Common myeloid progenitor, CD34-positive (primary cell): ENCODE data around the gene NCOA4.

Experiments used
- CTCF ChIA-PET: fragments of 350-600 bp; sonication (Branson Sonifier 250); formaldehyde crosslinking; loops from one replicate; lab custom pipeline; 2021; ENCODE audit warnings: antibody characterized with exemption; lab: Charles Lee
- POLR2A ChIA-PET: fragments of 350-600 bp; sonication (Branson Sonifier 250); formaldehyde crosslinking; loops from one replicate; lab custom pipeline; 2021; ENCODE audit warnings: antibody characterized with exemption; lab: Charles Lee
- DNase-seq, 3 donors: peaks; one replicate each; pipeline versions ENCODE4 v3.0.0 to v3.0.0-alpha.2; 2013
- H3K27ac ChIP-seq, 2 experiments: 1 replicate in 1 of 2; 2 replicates in 1 of 2; pipeline ENCODE4 v1.7.0; 2013; ENCODE audit warnings: inconsistent platforms in 2 of 2, low read length in 2 of 2, mild to moderate bottlenecking in 2 of 2, low read depth in 1 of 2, moderate library complexity in 1 of 2; ENCODE audit not compliant: severe bottlenecking in 2 of 2, insufficient read depth in 1 of 2, poor library complexity in 1 of 2
- H3K27me3 ChIP-seq, 5 experiments: replicated peaks in 2 of 5; 1 replicate in 3 of 5; 2 replicates in 2 of 5; pipeline versions ENCODE4 v1.6.1 to v1.7.0; 2013; ENCODE audit warnings: low read length in 4 of 5, mild to moderate bottlenecking in 2 of 5, moderate library complexity in 2 of 5, inconsistent platforms in 1 of 5; ENCODE audit not compliant: insufficient read depth in 5 of 5, control insufficient read depth in 4 of 5
- H3K36me3 ChIP-seq, 4 experiments: 1 replicate in 2 of 4; 2 replicates in 2 of 4; pipeline versions ENCODE4 v1.6.1 to v1.7.0; 2013; ENCODE audit warnings: low read length in 3 of 4, control low read depth in 1 of 4, mild to moderate bottlenecking in 1 of 4; ENCODE audit not compliant: control insufficient read depth in 4 of 4, insufficient read depth in 4 of 4
- H3K4me1 ChIP-seq, 4 experiments: 1 replicate in 3 of 4; 2 replicates in 1 of 4; pipeline versions ENCODE4 v1.6.1 to v1.7.1; 2013; ENCODE audit warnings: low read length in 3 of 4, mild to moderate bottlenecking in 3 of 4, control low read depth in 1 of 4, inconsistent platforms in 1 of 4, moderate library complexity in 1 of 4; ENCODE audit not compliant: control insufficient read depth in 4 of 4, insufficient read depth in 4 of 4; ENCODE audit errors: control extremely low read depth in 1 of 4
- H3K4me3 ChIP-seq, 7 experiments: 1 replicate in 4 of 7; 2 replicates in 3 of 7; pipeline versions ENCODE4 v1.5.1 to v1.7.0; 2013; ENCODE audit warnings: mild to moderate bottlenecking in 7 of 7, low read length in 6 of 7, moderate library complexity in 6 of 7, inconsistent platforms in 2 of 7, low read depth in 2 of 7, control low read depth in 1 of 7; ENCODE audit not compliant: insufficient read depth in 4 of 7, control insufficient read depth in 1 of 7; ENCODE audit errors: extremely low read depth in 1 of 7
- H3K9me3 ChIP-seq, 5 experiments: 1 replicate in 4 of 5; 2 replicates in 1 of 5; pipeline versions ENCODE4 v1.6.1 to v1.7.1; 2013; ENCODE audit warnings: low read length in 4 of 5, mild to moderate bottlenecking in 2 of 5, inconsistent platforms in 1 of 5, low read depth in 1 of 5, moderate library complexity in 1 of 5; ENCODE audit not compliant: control insufficient read depth in 4 of 5, insufficient read depth in 2 of 5; ENCODE audit errors: control extremely low read depth in 1 of 5
- WGBS: methylation state at CpG from one replicate; pipeline ENCODE4 v1.1.5; 2013; ENCODE audit not compliant: insufficient coverage; 5-methylcytosine and 5-hydroxymethylcytosine counted together

The NCOA4 gene

GRCh38 chr10:46074196-46074946, 43.9 kb upstream of the NCOA4 start:
- no peak overlapping the region for H3K4me3 ChIP-seq
- peak in 1 of 3 donors; percentile 46 for DNase-seq
- WGBS, result 31% methylated on average over 4 of the region's 4 CpGs
- no peaks in the 10 kb centered on the region for H3K36me3 ChIP-seq
- CTCF ChIA-PET, result interaction anchor here (1.5 to 1.8 kb wide), 2 partner anchors 12 to 23 kb away, joined by 4 read pairs; no protein-coding TSS in a partner anchor
- no peak overlapping the region for H3K27ac ChIP-seq
- no peaks in the 10 kb centered on the region for H3K27me3 ChIP-seq
- H3K9me3 ChIP-seq, result peaks cover 0 to 3% (median 0%) of the 10 kb centered on the region in 5 experiments
- POLR2A ChIA-PET, result no interaction called here
- H3K4me1 ChIP-seq, result peaks cover 17 to 33% (median 25%) of the 10 kb centered on the region in 4 experiments

GRCh38 chr10:46073564-46073963, 43.1 kb upstream of the NCOA4 start:
- Histone ChIP-seq H3K36me3 (no peaks in the 10 kb centered on the region), H3K4me3 (no peak overlapping the region), H3K27ac (no peak overlapping the region), H3K27me3 (no peaks in the 10 kb centered on the region), H3K9me3 (peaks cover 0 to 3% (median 0%) of the 10 kb centered on the region in 5 experiments), H3K4me1 (peaks cover 17 to 32% (median 19%) of the 10 kb centered on the region in 4 experiments)
- POLR2A ChIA-PET, result no interaction called here
- CTCF ChIA-PET, result interaction anchor here (1.4 to 1.5 kb wide), 2 partner anchors 11 to 41 kb away, joined by 3 to 4 read pairs; no protein-coding TSS in a partner anchor
- no CpG with 5 or more reads among the region's 1 CpG for WGBS
- no peak for DNase-seq

GRCh38 chr10:46070749-46071148, 40.3 kb upstream of the NCOA4 start:
- no peak overlapping the region for H3K4me3 ChIP-seq
- H3K4me1 ChIP-seq, result peaks cover 2 to 15% (median 4%) of the 10 kb centered on the region in 4 experiments
- peaks cover 0 to 3% (median 0%) of the 10 kb centered on the region in 5 experiments for H3K9me3 ChIP-seq
- no peaks in the 10 kb centered on the region for H3K36me3 ChIP-seq
- H3K27me3 ChIP-seq, result no peaks in the 10 kb centered on the region
- H3K27ac ChIP-seq, result no peak overlapping the region
- WGBS, result 64% methylated on average over 6 of the region's 6 CpGs
- DNase-seq, result no peak
- ChIA-PET POLR2A (no interaction called here), CTCF (interaction anchor here (1.2 kb wide), 1 partner anchor 21 kb away, joined by 3 read pairs; no protein-coding TSS in a partner anchor)

GRCh38 chr10:46069771-46070463, 39.5 kb upstream of the NCOA4 start:
- 73% methylated on average over 4 of the region's 6 CpGs for WGBS
- Histone ChIP-seq H3K4me3 (no peak overlapping the region), H3K36me3 (no peaks in the 10 kb centered on the region), H3K4me1 (peaks cover 2 to 15% (median 4%) of the 10 kb centered on the region in 4 experiments), H3K9me3 (peaks cover 0 to 3% (median 0%) of the 10 kb centered on the region in 5 experiments), H3K27ac (no peak overlapping the region), H3K27me3 (no peaks in the 10 kb centered on the region)
- CTCF ChIA-PET, result interaction anchor here (0.9 to 1.2 kb wide), 4 partner anchors 17 to 30 kb away, joined by 3 to 4 read pairs (median 3); no protein-coding TSS in a partner anchor
- no peak for DNase-seq
- POLR2A ChIA-PET, result no interaction called here

- CTCF ChIA-PET, result interaction anchor here (0.9 kb wide), 1 partner anchor 29 kb away, joined by 3 read pairs; no protein-coding TSS in a partner anchor
- WGBS, result 92% methylated on average over 2 of the region's 2 CpGs
- Histone ChIP-seq H3K27ac (no peak overlapping the region), H3K4me3 (no peak overlapping the region), H3K27me3 (no peaks in the 10 kb centered on the region), H3K9me3 (peaks cover 0 to 3% (median 0%) of the 10 kb centered on the region in 5 experiments), H3K36me3 (no peaks in the 10 kb centered on the region), H3K4me1 (peaks cover 2 to 12% (median 4%) of the 10 kb centered on the region in 4 experiments)
- no peak for DNase-seq
- POLR2A ChIA-PET, result no interaction called here
Observed at GRCh38 chr10:46068905-46069304, 38.5 kb upstream of the NCOA4 start.

GRCh38 chr10:46068117-46068516, 37.7 kb upstream of the NCOA4 start:
- Histone ChIP-seq H3K27ac (no peak overlapping the region), H3K36me3 (no peaks in the 10 kb centered on the region), H3K4me3 (no peak overlapping the region), H3K9me3 (peaks cover 0 to under 1% (median 0%) of the 10 kb centered on the region in 5 experiments), H3K4me1 (peaks cover 2 to 12% (median 4%) of the 10 kb centered on the region in 4 experiments), H3K27me3 (no peaks in the 10 kb centered on the region)
- 100% methylated on average over 1 of the region's 1 CpG for whole genome bisulfite sequencing
- POLR2A ChIA-PET, result no interaction called here
- CTCF ChIA-PET, result no interaction called here
- DNase-seq, result no peak
